ENCODE data around the gene ST6GALNAC3. TPM values are rescaled to one million over a fixed set of nuclear protein-coding genes. Genes with fewer than 3 reads are reported as not detected.
A peak's percentile ranks its signal among the peaks of the same experiment; 100 is the strongest.

Gene ST6GALNAC3
- total RNA-seq, 4 donors from 2014 or later, result 0.79 to 5.3 (median 1.6) TPM

- 68% methylated on average over 3 of the region's 3 CpGs for WGBS
- no peaks in the 10 kb centered on the region for H3K9me3 ChIP-seq
- peaks cover 3% of the 10 kb centered on the region for H3K27me3 ChIP-seq
Observed at GRCh38 chr1:76070538-76070937, 4.0 kb upstream of the ST6GALNAC3 start.

GRCh38 chr1:76073481-76073880 lies 1.1 kb upstream of the ST6GALNAC3 start:
- 66% methylated on average over 5 of the region's 5 CpGs for WGBS
- no peak overlapping the region for H3K4me3 ChIP-seq
- no peak for TF ChIP-seq EP300 (IDR thresholded peaks at IDR 0.05)
- TF ChIP-seq, protein P1, sequence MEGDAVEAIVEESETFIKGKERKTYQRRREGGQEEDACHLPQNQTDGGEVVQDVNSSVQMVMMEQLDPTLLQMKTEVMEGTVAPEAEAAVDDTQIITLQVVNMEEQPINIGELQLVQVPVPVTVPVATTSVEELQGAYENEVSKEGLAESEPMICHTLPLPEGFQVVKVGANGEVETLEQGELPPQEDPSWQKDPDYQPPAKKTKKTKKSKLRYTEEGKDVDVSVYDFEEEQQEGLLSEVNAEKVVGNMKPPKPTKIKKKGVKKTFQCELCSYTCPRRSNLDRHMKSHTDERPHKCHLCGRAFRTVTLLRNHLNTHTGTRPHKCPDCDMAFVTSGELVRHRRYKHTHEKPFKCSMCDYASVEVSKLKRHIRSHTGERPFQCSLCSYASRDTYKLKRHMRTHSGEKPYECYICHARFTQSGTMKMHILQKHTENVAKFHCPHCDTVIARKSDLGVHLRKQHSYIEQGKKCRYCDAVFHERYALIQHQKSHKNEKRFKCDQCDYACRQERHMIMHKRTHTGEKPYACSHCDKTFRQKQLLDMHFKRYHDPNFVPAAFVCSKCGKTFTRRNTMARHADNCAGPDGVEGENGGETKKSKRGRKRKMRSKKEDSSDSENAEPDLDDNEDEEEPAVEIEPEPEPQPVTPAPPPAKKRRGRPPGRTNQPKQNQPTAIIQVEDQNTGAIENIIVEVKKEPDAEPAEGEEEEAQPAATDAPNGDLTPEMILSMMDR (IDR thresholded peaks at IDR 0.05), result no peak
- no peak for TF ChIP-seq POLR2AphosphoS5 (IDR thresholded peaks at IDR 0.05)
- TF ChIP-seq POLR2A (IDR thresholded peaks at IDR 0.05), result no peak
- peaks cover 3% of the 10 kb centered on the region for H3K27me3 ChIP-seq
- H3K9me3 ChIP-seq, result no peaks in the 10 kb centered on the region
- DNase-seq (ENCODE audit: low spot score in 2 of 2), result no peak
- no peak overlapping the region for H3K27ac ChIP-seq
- H3K4me1 ChIP-seq, result peaks cover 15% of the 10 kb centered on the region
- H3K36me3 ChIP-seq, result no peaks in the 10 kb centered on the region

More at GRCh38 chr1:76070538-76070937, 4.0 kb upstream of the ST6GALNAC3 start:
- H3K4me3 ChIP-seq, result no peak overlapping the region
- peaks cover 15% of the 10 kb centered on the region for H3K4me1 ChIP-seq
- H3K36me3 ChIP-seq, result no peaks in the 10 kb centered on the region
- TF ChIP-seq EP300 (IDR thresholded peaks at IDR 0.05), result no peak
- TF ChIP-seq POLR2A (IDR thresholded peaks at IDR 0.05), result no peak
- no peak for TF ChIP-seq POLR2AphosphoS5 (IDR thresholded peaks at IDR 0.05)
- TF ChIP-seq, protein P1 (IDR thresholded peaks at IDR 0.05), result no peak
- no peak for DNase-seq (ENCODE audit: low spot score in 2 of 2)
- no peak overlapping the region for H3K27ac ChIP-seq

- Histone ChIP-seq H3K4me1 (peaks cover 15% of the 10 kb centered on the region), H3K27ac (peak overlapping the region; percentile 59), H3K36me3 (no peaks in the 10 kb centered on the region), H3K27me3 (peaks cover 3% of the 10 kb centered on the region), H3K4me3 (peak overlapping the region; percentile 64), H3K9me3 (no peaks in the 10 kb centered on the region)
- DNase-seq (ENCODE audit: low spot score in 2 of 2), result no peak
- TF ChIP-seq POLR2A (IDR thresholded peaks at IDR 0.05) (no peak), EP300 (IDR thresholded peaks at IDR 0.05) (no peak)
- 19% methylated on average over 9 of the region's 9 CpGs for WGBS
Observed at GRCh38 chr1:76075188-76075489, 593 bp downstream of the ST6GALNAC3 start.

DNA sequence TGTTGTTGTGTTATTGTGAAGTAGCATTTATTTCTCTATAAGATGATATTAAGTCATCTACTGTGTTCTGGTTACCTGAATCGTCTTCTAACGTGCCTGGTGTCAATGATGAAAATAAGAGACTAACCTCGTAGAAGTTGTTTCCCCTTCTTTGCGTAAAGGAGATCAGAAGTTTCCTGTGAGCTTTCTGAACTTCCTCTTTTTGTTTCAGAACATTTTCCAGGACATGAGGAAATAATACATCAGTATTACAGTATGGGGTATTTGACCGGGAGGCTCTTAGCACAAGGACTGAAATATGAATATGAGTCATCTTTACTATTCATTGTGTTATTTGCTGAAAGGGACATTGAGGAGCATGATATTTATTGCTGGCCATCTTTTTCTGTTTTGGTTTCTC lies 1.3 kb downstream of the ST6GALNAC3 start:
- Histone ChIP-seq H3K27me3 (peaks cover 3% of the 10 kb centered on the region), H3K27ac (peak overlapping the region; percentile 59), H3K4me1 (peaks cover 15% of the 10 kb centered on the region), H3K36me3 (no peaks in the 10 kb centered on the region), H3K9me3 (no peaks in the 10 kb centered on the region), H3K4me3 (peak overlapping the region; percentile 64)
- 66% methylated on average over 5 of the region's 5 CpGs for WGBS
- DNase-seq (ENCODE audit: low spot score in 2 of 2), result no peak
- TF ChIP-seq POLR2AphosphoS5 (IDR thresholded peaks at IDR 0.05) (no peak), POLR2A (IDR thresholded peaks at IDR 0.05) (no peak), EP300 (IDR thresholded peaks at IDR 0.05) (no peak)
- TF ChIP-seq, protein P1 (IDR thresholded peaks at IDR 0.05), result no peak

DNA sequence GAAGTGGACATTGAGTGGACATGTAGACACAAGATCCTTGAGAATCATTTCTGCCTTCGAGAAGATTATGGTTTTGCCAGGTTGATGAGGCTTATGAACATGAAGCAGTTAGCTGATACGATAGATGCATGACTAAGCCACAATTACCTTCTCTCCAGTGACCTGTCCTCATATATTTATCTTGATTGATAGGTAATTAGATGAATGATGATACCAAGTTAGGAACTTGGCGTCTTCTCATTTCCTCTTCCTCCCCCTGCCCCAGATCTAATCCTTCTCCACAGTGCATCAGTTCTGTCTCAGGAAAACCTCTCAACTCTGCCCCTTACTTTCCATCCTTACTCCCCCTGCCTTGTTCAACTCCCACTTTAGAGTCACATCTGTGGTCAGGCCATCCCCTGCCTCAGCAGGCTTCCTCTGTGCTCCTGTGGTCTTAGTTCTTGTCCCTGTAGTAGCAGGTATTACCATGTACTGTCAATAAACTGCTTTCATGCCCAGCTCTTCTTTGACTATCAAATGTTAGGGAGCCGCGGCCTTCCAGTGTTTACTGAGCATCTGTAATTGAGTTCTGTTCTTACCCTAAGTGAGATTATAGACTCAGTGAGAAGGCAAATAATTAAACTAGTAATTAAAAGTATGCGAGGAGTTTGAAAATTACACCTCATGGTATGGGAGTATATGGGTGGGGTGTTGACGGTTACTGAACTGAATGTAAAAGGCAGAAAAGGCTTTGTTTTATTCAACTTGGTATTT lies 5.1 kb downstream of the ST6GALNAC3 start:
- no peak for TF ChIP-seq EP300 (IDR thresholded peaks at IDR 0.05)
- TF ChIP-seq, protein P1 (IDR thresholded peaks at IDR 0.05), result no peak
- H3K27me3 ChIP-seq, result no peaks in the 10 kb centered on the region
- H3K27ac ChIP-seq, result no peak overlapping the region
- no peak overlapping the region for H3K4me3 ChIP-seq
- H3K9me3 ChIP-seq, result no peaks in the 10 kb centered on the region
- WGBS, result 87% methylated on average over 7 of the region's 7 CpGs
- DNase-seq (ENCODE audit: low spot score in 2 of 2), result no peak
- H3K36me3 ChIP-seq, result no peaks in the 10 kb centered on the region
- H3K4me1 ChIP-seq, result peaks cover 5% of the 10 kb centered on the region
